Stimulated activated CD8-positive, alpha-beta memory T cell treated with anti-CD3 and anti-CD28 coated beads, Interleukin-4, amount 100 ng/mL, for 48 hours (primary cell): ENCODE data around the gene DIAPH1.
"Not testable (repeated sequence)": the region's sequence is repeated elsewhere in the genome, so short reads cannot be mapped to it uniquely, and the experiment has no call there.

Source experiments
- DNase-seq: peaks from one replicate; pipeline ENCODE4 v3.0.0-alpha.2; 2020

DIAPH1 gene

DNA sequence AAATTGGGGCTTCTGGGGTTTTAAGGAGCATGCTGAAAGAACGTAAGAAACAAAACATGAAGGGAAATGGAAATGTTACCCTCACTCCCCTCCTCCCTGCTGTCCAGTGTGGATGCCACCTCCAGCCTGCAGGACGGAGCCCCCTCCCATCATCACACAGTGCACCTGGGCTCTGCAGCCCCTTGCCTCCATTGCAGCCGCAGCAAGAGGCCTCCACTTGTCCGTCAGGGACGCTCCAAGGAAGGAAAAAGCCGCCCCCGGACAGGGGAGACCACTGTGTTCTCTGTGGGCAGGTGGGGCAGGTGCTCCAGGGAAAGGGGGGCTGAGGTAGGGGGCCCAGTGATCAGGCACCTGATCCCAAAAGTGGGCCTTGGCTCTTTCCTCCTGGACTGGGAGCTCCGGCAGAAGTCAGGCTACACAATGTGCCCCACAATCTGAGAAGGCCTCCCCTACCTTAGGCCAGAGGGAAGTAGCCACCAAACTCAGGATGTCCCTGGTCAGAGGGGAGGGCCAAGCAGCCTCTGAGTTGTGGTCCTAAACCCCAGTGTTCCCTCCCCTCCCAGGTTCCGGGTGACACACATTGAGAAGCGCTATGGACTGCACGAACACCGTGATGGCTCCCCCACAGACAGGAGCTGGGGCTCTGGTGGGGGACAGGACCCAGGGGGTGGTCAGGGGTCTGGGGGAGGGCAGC is 20.7 kb upstream of the DIAPH1 start:
- no peak for DNase-seq

DNA sequence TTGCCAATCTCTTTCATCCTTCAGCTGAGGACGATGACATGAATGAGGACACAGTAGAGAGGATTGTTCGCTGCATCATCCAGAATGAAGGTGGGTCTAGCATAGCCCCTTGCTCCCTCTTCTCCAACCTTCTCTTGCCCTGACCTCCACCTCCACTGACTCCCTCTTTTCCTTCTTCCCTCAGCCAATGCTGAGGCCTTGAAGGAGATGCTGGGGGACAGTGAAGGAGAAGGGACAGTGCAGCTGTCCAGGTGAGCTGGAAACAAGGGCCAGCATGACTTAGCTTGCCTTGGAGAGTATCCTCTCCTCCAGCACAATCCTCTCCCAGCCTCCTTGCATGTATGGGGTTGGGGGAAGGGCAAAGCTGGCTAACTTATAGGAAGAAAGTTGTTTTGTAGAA is 20.0 kb upstream of the DIAPH1 start:
- DNase-seq: no peak

DNA sequence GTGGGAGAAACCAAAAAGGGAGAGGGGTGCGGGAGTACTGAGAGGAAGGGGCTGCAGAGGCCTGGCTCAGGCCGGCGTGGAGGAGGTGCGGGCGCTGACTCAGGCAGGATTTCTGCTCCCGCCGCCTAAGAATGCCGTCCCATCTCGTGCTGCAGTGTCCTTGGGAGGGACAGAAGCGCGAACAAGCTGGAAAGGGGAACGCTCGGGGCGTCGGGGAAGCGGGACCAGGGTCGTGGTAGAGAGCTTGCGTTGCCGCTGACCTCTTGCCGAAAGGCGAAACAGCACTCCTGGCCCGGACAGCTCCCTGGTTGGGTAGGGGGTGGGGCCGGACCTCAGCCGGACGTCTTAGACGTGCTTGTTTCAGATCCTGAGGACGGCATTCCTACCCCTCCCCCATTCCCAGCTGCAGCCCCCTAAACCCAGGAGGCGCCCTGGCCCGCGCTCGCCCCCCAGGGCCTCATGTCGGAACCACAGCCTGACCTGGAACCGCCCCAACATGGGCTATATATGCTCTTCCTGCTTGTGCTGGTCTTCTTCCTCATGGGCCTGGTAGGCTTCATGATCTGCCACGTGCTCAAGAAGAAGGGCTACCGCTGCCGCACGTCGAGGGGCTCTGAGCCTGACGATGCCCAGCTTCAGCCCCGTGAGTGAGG is 19.1 kb upstream of the DIAPH1 start:
- peak; percentile 75 for DNase-seq

DNA sequence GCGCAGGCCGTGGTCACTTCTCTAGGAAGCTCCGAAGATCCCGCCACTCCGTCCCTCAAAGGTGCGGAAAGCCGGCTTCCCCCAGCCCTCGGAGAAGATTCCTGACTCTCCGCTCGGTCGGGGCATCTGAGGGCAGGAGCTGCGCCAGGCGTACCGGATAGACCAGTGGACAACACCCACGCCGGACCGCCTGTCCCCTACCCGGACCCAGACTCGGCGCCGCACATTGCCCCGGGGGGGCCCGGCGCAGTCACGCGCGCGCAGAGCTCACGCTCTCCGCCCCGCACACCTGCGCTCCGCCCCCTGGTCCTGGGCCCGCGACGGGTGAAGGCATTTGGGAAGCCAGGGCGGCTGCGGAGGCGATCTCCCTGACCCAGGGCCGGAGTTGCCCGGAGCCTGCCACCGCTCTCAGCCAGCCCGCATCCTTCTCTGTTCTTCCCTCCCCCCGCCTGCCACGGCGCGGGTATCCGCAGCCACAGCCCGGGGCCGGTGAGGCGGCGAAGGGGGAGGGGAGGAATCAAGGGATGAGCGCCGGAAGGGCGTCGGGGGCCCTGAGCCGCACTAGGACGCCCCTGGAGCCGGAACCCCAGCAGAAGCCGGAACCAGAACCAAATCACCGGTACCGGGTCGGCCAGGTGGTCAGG is 18.4 kb upstream of the DIAPH1 start:
- peak; percentile 68 for DNase-seq

DNA sequence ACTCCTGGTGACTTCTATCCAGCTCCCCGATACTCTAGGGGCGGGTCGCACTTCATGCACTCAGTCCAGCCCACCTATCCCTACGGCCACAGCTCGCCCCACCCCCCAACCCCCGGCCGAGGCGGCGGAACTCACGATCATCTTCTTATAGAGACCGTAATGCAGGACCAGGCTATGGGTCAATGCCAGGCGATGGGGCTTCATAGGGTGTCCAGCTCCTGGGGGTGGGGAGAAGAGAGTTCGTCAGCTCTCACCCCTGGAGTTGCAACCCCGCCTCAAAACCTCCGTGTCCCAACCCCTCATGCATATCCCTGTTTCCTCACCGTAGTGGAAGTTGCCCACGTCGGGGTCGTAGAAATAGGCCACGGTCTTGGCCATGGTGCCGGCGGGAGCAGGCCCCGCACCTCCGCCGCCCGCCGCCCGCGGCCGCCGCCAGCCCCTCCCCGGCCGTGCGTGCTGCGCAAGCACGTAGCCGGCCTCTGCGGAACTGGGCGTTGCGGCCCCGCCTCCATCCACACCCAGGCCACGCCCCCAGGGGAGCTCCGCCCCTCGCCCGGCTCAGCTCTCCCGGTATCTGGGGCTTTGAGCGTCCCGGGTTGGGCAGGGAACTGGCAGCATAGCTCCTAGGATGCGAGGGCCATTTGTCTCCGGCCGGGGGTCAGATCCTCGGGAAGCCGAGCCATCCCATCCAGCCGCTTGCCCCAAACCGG is 17.8 kb upstream of the DIAPH1 start, which contains the start of the genes HDAC3 and RELL2:
HDAC3 (minus strand) TSS at position 437 of the 710 bp plus-strand sequence; CDS start at position 378, 59 bp downstream.
RELL2 (plus strand) TSS at position 585 of the 710 bp plus-strand sequence. CDS start 1,229 bp downstream, outside the sequence.
- peak; percentile 98 for DNase-seq

DNA sequence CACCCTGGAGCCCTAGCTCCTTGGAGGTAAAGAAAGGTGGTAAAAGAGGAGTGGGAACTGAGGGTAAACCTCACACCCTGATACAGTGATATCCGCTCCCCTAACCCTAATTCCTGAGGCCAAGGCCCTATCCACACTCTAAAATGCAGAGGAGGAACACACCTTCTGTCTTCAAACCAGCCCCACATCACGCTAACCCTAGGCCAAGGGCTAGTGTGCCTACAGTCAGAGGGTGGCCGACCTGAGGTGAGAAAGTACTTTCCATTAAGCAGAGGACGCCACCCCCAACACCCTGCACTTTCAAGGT is 17.3 kb upstream of the DIAPH1 start:
- no peak for DNase-seq

DNA sequence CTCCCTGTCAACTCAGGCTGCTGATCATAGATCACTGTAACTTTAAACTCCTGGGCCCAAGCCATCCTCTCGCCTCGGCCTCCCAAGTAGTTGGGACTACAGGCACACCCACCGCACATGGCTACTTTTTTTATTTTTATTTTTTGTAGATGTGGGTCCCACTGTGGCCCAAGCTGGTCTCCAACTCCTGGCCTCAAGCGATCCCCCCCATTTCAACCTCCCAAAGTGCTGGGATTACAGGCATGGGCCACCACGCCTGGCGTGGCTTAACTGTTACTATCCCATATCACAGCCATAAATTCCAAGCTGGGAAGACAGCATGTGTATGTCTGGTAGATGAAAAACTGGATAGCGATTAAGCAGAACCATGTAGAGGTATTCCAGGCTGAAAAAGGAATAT is 16.8 kb upstream of the DIAPH1 start:
- DNase-seq: no peak

DNA sequence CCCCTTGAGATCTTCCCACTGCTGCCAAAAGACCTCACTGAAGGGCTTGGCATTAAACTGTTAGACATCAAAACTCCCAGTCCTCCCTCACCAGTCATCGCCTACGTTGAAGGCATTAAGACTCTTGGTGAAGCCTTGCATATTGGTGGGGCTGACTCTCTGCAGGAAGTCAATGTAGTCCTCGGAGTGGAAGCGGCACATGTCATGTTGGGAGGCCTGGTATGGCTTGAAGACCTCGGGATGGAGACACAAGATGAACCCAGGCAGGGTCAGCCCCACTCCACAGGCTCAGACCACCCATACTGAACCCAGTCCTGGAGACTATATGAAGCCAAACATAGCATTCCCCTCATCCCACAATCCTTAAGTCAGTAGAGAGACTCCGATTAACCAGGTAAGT is 15.9 kb upstream of the DIAPH1 start:
- no peak for DNase-seq

DNA sequence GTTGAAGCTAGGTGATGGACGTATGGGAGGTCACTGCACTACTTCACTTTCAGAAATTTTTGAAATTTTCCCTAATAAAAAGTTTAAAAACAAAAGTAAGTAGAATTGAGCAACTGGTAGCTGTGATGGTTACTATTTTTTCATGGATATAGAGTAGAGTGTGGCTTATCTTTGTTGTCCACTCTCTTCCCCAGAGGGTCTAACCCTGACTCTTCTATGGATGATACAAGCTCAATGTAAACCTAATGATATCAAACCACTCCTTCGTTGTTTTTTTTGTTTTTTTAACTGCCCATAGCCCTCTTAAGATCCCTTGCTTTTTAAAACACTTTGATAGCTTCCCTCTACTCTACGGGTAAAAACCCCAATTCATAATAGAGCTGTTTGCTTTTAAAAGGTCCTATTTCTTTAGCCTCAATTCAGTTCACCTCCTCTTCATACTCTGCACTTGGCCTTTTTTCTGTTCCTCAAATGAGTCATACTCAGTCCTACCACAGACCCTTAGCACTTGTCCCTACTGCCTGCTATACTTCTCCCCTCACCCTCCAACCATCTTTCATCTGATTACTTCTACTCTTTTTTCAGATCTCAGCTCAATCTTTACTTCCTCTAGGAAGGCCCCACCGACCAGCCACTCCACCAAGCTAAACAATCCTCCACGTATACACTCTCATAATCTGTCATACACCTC is 15.2 kb upstream of the DIAPH1 start:
- DNase-seq: no peak

DNA sequence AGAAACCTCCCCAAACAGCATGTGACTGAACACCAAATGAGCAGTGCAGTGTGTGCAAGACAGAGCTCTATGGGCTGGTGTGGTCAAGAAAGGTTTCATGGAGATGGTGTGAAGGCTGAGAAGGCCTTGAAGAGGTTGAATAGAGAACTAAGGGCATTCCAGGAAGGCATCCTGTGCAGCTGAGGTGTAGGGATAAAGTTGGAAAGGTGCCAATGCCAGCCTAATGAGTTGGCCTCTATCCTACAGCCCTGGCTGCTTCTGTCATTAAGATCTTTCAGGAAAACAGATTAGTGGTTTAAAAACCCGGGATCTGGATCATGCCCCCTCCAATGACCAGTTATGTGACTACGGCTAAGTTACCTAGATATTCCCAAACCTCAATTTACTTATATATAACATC is 13.8 kb upstream of the DIAPH1 start:
- no peak for DNase-seq

DNA sequence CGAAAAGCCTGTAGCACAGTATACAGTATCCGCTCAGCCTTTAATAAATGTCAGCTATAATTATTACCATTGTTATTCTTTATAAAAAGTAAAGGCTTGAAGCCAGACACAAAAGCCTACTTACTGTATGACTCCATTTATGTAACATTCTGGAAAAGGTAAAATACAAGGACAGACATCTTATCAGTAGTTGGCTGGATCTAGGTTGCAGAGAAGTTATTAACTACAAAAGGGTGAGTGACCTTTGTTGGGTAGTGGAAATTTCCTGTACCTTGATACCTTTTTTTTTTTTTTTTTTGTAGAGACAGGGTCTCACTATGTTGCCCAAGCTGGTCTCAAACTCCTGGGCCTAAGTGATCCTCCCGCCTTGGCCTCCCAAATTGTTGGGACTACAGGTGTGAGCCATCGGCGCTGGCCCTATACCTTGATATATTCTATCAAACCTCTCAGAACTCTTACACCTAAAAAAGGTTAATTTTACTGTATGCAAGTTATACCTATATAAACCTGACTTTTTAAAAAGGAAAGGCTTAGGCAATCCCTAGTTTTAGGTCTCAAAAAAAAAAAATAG is 11.9 kb upstream of the DIAPH1 start:
- no peak for DNase-seq

DNA sequence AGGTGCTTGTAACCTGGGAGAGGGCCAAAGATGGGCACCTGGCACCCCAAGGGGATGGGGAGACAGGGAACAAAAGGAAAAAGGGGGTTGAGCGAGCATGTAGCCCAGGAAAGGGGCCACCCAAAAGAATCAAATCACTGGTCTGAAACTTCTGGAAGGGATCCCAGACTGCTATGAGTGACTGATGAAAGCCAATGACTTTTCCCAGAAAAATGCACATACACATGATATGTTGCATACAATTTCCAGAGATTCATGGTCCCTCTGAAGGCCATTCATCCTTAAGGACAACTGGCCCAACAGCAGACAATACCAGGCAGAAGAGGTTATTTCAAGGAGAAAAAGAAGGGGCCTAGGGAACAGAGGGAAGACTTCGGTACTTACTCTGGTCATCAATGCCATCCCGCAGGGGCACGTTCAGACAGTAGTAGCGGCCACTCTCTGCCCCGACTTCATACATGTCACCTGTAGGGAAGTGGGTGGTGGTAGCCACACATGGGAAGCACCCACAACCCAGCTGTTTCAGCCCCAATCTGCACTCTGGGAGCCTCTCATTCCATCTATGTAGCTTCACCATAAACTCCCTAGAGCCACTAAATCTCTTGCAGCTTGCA is 9.5 kb upstream of the DIAPH1 start:
- no peak for DNase-seq

DNA sequence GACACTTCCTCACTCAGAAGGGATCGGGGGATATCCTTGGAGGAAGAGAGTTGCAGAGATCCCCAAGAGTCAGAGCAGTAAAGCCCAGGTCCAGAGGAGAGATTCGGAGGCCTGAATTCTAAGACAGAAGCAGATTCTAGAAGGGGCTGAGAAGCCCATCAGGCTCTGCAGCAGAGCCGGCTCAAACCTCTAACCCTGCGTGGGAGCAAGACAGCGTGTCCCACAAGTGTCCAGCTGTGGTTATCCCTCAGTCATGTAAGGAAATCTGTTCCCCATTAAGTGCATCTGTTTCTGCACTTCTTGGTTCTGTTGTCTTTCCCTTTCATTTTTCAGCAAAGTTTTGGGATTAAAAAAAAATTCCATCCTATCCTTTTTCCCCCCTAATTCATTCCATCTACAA is 4.8 kb upstream of the DIAPH1 start:
- DNase-seq: no peak

DNA sequence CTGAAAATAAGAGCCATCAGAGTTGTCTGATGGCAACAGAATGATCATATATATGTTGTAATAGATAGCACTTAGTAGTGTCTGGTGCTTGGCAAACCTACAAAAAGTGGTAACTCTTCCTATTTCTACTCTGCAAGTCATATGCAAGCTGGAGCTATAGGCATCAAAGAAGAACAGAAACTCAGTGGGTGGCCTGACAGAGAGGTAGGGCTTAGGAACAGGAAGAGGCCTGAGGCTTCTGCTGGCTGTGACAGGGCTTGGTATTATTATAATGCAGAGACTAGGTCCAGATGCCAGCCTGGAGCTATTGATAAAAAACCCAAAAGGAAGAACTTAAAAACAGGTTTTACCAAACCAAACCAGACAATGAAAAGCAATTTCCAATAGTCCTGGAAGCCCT is 4.4 kb upstream of the DIAPH1 start:
- DNase-seq: no peak

DNA sequence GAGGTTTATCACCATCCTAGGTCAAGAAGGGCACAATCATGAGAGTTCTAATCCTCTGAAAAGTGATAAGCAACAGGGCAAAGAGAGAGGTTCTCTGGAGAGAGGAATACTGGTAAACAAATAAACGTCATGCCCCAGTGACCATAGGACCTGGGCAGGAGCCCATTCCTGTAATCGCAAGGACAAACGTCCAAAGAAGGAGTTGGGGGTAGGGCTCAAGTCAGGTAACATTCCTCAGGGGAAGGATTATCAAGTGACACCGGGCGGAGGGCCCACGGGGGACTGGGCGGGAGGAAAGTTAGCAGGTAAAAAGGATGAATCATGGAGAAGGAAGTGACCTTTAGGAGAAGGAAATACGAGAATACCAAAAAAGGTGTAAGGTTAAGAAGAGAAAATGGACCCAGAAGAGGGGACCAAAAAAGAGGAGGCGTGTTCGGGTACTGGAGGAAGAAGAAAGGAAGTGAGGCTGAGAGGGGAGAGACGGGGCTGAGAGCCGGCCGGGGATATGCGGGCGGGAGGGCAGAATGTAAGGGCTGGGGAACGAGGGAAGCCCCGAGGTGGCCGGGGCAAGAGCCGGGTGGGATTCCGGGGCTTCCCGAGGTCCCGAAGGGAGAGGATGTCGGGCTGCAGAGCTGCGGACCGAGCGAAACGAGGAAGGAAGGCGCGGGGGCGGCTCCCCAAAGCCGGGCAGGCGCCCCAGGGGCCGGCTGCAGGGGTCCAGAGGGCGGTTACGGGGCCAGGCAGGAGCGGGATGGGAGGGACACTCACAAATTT is 583 bp downstream of the DIAPH1 start:
- peak; percentile 79 for DNase-seq

DNA sequence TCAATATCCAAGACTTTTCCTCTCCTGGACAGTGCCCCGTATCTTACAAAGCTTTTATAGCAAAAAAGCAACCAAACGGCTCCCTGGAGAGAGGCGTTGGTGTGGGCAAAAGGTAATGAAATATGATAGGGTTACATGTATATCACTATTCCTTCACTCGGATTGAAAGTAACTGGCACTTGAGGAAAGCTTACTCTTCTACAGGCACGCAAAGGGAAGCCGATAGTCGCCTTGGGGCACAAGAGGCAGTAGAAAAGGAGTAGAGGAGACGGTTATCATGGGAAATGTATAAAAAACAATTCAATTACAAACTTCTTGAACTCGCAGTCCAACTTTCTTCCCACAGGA is 1.1 kb downstream of the DIAPH1 start:
- no peak for DNase-seq

DNA sequence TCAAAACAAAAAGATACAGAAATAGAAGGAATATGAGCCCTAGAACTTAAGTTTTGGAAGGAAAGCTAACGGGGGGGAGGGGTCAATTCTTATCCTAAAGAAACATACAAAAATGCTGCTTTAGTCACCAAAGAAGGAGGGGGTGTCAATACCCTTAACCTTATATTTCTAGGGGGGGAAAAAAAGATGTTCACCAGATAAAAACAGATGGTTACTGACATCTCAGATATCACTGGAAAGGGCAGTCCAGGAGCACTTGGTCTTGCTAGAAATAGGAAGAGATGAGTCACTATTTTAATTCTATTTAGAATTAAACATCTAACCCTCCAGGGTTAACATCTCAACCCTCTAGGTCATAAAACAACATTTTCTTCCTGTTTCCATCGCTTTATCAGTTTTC is 1.7 kb downstream of the DIAPH1 start:
- DNase-seq: no peak

DNA sequence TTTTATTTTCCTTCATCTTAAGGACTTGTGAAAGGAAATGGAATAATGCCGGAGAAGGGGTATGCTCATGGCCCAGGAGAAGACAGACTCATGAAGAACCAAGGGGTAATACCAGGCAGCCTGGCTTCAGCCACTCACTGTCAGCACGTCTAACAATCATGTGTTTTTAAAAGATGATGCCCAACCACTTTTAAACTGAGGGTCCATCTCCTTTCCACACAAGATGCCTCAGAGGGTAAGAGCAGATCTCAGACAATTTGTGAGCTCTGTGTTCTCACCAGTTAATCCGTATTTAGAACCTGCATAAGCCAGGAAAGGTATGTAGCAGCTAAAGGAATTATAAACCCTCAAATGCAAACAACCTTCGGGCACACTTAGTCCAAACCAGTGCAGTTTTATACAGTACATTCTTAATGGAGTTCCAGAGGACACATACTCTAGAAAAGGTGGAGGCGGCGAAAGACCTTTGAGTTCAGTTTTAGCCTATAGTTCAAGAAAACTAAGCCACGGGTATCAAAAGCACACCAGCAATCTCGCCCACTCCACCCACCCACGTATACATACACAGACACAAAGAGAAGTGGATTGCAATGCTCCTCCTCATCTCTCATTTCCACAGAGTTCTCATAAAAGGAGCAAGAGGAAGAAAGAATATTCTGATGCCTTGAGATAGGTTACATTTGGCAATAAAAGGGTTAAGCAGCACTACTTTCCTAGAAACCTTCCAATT is 2.6 kb downstream of the DIAPH1 start:
- DNase-seq: no peak

DNA sequence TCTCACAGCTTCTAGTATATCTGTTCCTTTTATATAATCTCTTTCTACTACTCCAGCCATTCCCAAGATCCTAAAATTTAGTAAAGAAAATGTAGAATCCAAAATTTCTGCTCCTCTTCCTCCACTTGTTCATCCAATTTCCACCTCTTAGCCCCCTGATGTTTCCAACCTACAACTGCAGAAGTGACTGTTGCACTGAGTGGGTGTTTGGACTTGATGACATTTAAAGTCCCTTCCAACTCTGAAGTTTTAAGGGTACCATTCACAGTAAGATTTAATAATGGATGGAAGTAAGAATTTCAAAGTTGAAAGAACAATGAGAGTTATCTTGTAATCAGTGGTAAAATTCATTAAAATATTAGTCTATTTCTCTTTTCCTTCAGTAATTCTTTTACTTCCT is 5.5 kb downstream of the DIAPH1 start:
- no peak for DNase-seq

DNA sequence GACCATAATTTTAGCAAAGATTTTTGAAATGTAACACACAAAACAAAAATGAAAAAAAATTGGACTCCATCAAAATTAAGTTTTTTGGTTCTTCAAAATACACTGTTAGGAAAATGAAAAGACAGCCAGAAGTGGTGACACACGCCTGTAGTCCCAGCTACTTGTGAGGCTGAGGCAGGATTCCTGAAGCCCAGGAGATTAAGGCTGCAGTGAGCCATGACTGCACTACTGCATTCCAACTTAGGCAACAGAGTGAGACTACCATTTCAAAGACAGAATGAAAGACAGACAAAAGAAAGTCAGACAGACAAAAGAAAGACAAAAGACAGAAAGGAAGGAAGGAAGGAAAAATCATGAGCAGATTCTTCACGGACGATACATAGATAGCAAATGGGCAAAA is 7.5 kb downstream of the DIAPH1 start:
- no peak for DNase-seq

DNA sequence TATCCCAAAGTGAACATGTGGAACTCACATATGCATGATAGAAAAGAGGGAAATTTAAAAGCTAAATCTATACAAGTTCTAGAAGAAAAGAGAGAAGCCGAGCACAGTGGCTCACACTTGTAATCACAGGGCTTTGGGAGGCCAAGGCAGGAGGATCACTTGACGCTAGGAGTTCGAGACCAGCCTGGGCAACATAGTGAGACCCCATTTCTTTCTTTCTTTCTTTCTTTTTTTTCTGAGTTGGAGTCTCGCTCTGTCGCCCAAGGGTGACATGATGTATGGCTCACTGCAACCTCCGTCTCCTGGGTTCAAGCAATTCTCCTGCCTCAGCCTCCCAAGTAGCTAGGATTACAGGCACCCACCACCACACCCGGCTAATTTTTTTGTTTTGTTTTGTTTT is 8.9 kb downstream of the DIAPH1 start:
- not testable (repeated sequence) for DNase-seq
